GM23248 (cell line): Measurements from ENCODE around the gene ADORA3. TPM values are rescaled to one million over a fixed set of nuclear protein-coding genes. Genes with fewer than 3 reads are reported as not detected.

Source experiments
- DNase-seq: peaks from one replicate; pipeline ENCODE4 v3.0.0-alpha.2; 2015
- H2AFZ ChIP-seq: fragments of 200-600 bp; sonication (generic); 2 replicates; pipeline ENCODE4 v1.6.1; 2016; ENCODE audit warnings: antibody characterized with exemption
- H3F3A ChIP-seq: fragments of 200-600 bp; sonication (generic); 2 replicates; pipeline ENCODE4 v1.6.1; 2016; ENCODE audit warnings: mild to moderate bottlenecking, antibody characterized with exemption, mixed run types; ENCODE audit not compliant: insufficient read depth
- H3K27ac ChIP-seq: fragments of 200-600 bp; sonication (generic); 2 replicates; pipeline ENCODE4 v1.5.1; 2016; ENCODE audit warnings: mild to moderate bottlenecking
- H3K27me3 ChIP-seq: fragments of 200-600 bp; sonication (generic); replicated peaks from 2 replicates; pipeline ENCODE4 v1.6.1; 2016; ENCODE audit warnings: mild to moderate bottlenecking; ENCODE audit not compliant: insufficient read depth
- H3K36me3 ChIP-seq: fragments of 200-600 bp; sonication (generic); 2 replicates; pipeline ENCODE4 v1.6.1; 2016; ENCODE audit warnings: low read depth, mild to moderate bottlenecking
- H3K4me1 ChIP-seq: fragments of 200-600 bp; sonication (generic); 2 replicates; pipeline ENCODE4 v1.6.1; 2016; ENCODE audit warnings: mild to moderate bottlenecking; ENCODE audit not compliant: insufficient read depth
- H3K4me2 ChIP-seq: fragments of 200-600 bp; sonication (generic); one replicate; pipeline ENCODE4 v1.6.1; 2016; ENCODE audit warnings: mild to moderate bottlenecking; ENCODE audit not compliant: unreplicated experiment
- H3K4me3 ChIP-seq: fragments of 200-600 bp; sonication (generic); 2 replicates; pipeline ENCODE4 v1.5.1; 2016; ENCODE audit warnings: mild to moderate bottlenecking
- H3K79me2 ChIP-seq: fragments of 200-600 bp; sonication (generic); 2 replicates; pipeline ENCODE4 v1.6.1; 2016; ENCODE audit warnings: mild to moderate bottlenecking; ENCODE audit not compliant: insufficient read depth
- H3K9ac ChIP-seq: fragments of 200-600 bp; sonication (generic); 2 replicates; pipeline ENCODE4 v1.6.1; 2016; ENCODE audit warnings: mild to moderate bottlenecking
- H3K9me2 ChIP-seq: fragments of 200-600 bp; sonication (generic); 2 replicates; pipeline ENCODE4 v1.6.1; 2016; ENCODE audit warnings: mixed run types, mild to moderate bottlenecking, moderate library complexity; ENCODE audit not compliant: insufficient read depth
- H3K9me3 ChIP-seq: fragments of 200-600 bp; sonication (generic); one replicate; pipeline ENCODE4 v1.6.1; 2017; ENCODE audit warnings: low read depth
- H4K20me1 ChIP-seq: fragments of 200-600 bp; sonication (generic); 2 replicates; pipeline ENCODE4 v1.6.0; 2016; ENCODE audit not compliant: insufficient read depth
- EZH2 ChIP-seq: fragments of 200-600 bp; sonication (generic); IDR thresholded peaks from 2 replicates; pipeline ENCODE4 v1.6.1; 2018; ENCODE audit warnings: antibody characterized with exemption, mild to moderate bottlenecking; ENCODE audit not compliant: insufficient read depth, poor library complexity, severe bottlenecking
- EZH2phosphoT487 ChIP-seq: fragments of 200-600 bp; sonication (generic); IDR thresholded peaks from 2 replicates; pipeline ENCODE4 v1.6.1; 2018; ENCODE audit warnings: antibody characterized with exemption, moderate library complexity, mild to moderate bottlenecking, low read depth; ENCODE audit not compliant: insufficient read depth
- WGBS, 2 experiments: methylation state at CpG; one replicate each; pipeline ENCODE4 v1.1.6; 2015 to 2017; ENCODE audit warnings: low lambda C conversion rate in 2 of 2, low coverage in 1 of 2; ENCODE audit errors: missing lambda C conversion rate in 2 of 2; 5-methylcytosine and 5-hydroxymethylcytosine counted together
- in situ Hi-C: fragments of 300-500 bp; cut with MboI; formaldehyde crosslinking; loops from 2 replicates; pipeline ENCODE4 v1.15.0; 2020
- polyA plus RNA-seq: library from polyadenylated mRNA; unstranded; fragments of >200 nt; fragmentation: Nextera tagmentation; extraction: Ambion mirVana; gene quantifications from 2 replicates; pipeline ENCODE4 v1.2.1, GENCODE V29; 2016
- total RNA-seq: library from RNA; depleted of rRNA; stranded (reverse); fragments of >200 nt; shearing (Covaris generic); gene quantifications from 2 replicates; pipeline ENCODE4 v1.2.3, GENCODE V29; 2014

The ADORA3 gene
- total and polyA plus RNA-seq, 2 experiments from 2014 or later = not detected

DNA sequence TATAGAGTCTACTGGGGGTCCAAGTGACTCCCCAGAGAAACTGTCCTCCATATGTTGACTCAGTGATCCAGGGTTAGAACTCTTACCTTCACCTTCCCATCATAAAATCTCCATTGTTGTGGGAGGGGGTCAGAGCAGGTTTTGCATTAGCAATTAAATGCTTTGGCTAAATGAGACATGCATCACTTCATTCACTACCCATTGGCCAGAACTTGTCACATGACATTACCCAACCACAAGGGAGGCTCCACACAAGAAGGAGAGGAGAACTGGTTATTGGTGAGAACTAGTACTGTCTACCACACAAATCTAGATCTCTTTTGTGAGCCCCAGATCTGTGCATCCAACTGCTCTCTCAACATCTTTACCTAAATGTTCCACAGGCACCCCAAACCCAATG lies 33.9 kb downstream of the ADORA3 start:
- Histone ChIP-seq H3K4me1 (0 out of 2 replicates have a peak, but pooled peaks cover 3% of the 10 kb centered on the region), H3K4me2 (no peak overlapping the region), H3K27me3 (no peaks in the 10 kb centered on the region), H3K36me3 (0 out of 2 replicates have a peak, but pooled peaks cover 8% of the 10 kb centered on the region), H3K9ac (no peak overlapping the region), H3F3A (no peaks in the 10 kb centered on the region), H2AFZ (no peak overlapping the region), H4K20me1 (no peaks in the 10 kb centered on the region), H3K9me3 (no peaks in the 10 kb centered on the region), H3K79me2 (no peaks in the 10 kb centered on the region), H3K27ac (no peak overlapping the region), H3K4me3 (no peak overlapping the region), H3K9me2 (no peaks in the 10 kb centered on the region)
- no peak for TF ChIP-seq EZH2
- no peak for TF ChIP-seq EZH2phosphoT487
- no peak for DNase-seq
- in situ Hi-C loops = no loop called here

DNA sequence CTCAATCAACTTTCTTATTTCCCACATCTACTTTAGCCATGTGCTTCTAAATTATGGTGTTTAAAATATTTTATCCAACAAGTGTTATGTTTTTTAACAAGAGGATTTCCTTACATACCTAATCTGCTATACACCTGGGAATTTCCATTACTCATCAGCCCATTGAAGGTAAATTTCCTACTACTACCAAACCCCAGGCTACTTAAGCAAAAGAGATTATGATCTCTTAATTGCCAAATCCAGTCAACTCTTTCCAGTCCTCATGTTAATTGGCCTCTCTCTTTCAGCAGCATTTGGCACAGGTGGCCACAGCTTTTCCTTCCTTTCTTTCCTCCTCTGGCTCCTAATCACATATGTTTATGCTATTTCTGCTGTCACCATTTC lies 34.7 kb downstream of the ADORA3 start:
- no peaks in the 10 kb centered on the region for H3K79me2 ChIP-seq
- no peaks in the 10 kb centered on the region for H3F3A ChIP-seq
- no peaks in the 10 kb centered on the region for H3K9me3 ChIP-seq
- H4K20me1 ChIP-seq = no peaks in the 10 kb centered on the region
- no peaks in the 10 kb centered on the region for H3K9me2 ChIP-seq
- TF ChIP-seq EZH2phosphoT487 = no peak
- no peak for TF ChIP-seq EZH2
- no peak overlapping the region for H3K4me2 ChIP-seq
- H3K4me3 ChIP-seq = no peak overlapping the region
- no peak overlapping the region for H3K9ac ChIP-seq
- DNase-seq = no peak
- H3K36me3 ChIP-seq = 0 out of 2 replicates have a peak, but pooled peaks cover 8% of the 10 kb centered on the region
- no peak overlapping the region for H3K27ac ChIP-seq
- H2AFZ ChIP-seq = no peak overlapping the region
- no peaks in the 10 kb centered on the region for H3K27me3 ChIP-seq
- no peaks in the 10 kb centered on the region for H3K4me1 ChIP-seq
- in situ Hi-C loops = no loop called here

DNA sequence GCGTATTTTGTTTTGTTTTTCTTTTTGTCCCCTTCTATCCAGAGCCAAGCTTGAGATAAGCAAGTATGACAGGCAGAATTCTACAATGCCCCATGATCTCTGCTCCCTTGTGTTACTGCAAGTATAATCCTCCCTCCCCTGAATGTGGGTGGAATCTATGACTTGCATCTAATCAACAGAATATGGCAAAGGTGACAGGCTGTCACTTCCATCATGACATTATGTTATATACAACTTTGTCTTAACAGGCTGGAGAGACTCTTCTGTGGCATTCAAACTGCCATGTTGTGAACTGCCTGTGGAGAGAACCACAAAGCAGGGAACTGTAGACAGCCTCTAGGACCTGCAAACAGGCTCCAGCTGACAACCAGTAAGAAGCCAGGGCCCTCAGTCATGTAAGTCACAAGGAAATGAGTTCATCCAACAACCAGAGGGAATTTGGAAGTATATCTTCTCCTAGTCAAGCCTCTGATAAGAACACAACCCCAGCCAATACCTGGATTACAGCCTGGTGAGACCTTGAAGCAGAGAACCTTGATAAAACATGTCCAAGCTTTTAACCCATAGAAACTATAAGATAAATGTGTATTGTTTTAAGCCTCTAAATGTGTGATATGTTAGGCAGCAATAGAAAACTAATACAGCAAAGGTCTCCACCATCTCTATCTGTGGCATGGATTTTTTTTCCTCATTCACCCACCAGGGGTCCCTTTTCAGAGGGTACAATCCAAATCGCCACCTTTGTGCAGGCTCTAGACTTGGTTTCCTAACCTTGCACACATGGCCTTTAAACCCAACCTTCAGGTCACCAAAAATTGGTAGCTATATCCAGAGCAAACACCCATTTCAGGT lies 35.3 kb downstream of the ADORA3 start:
- no peak overlapping the region for H3K4me3 ChIP-seq
- TF ChIP-seq EZH2phosphoT487 = no peak
- TF ChIP-seq EZH2 = no peak
- no peak overlapping the region for H3K9ac ChIP-seq
- 76 to 77% methylated on average over 2 of the region's 2 CpGs for WGBS, 2 experiments
- H3K9me3 ChIP-seq = no peaks in the 10 kb centered on the region
- DNase-seq = no peak
- H3K4me1 ChIP-seq = no peaks in the 10 kb centered on the region
- 0 out of 2 replicates have a peak, but pooled peaks cover 8% of the 10 kb centered on the region for H3K36me3 ChIP-seq
- H3K79me2 ChIP-seq = no peaks in the 10 kb centered on the region
- H3K4me2 ChIP-seq = no peak overlapping the region
- H2AFZ ChIP-seq = no peak overlapping the region
- H4K20me1 ChIP-seq = no peaks in the 10 kb centered on the region
- H3K27ac ChIP-seq = no peak overlapping the region
- H3K27me3 ChIP-seq = no peaks in the 10 kb centered on the region
- in situ Hi-C loops = no loop called here
- no peaks in the 10 kb centered on the region for H3K9me2 ChIP-seq
- H3F3A ChIP-seq = no peaks in the 10 kb centered on the region

DNA sequence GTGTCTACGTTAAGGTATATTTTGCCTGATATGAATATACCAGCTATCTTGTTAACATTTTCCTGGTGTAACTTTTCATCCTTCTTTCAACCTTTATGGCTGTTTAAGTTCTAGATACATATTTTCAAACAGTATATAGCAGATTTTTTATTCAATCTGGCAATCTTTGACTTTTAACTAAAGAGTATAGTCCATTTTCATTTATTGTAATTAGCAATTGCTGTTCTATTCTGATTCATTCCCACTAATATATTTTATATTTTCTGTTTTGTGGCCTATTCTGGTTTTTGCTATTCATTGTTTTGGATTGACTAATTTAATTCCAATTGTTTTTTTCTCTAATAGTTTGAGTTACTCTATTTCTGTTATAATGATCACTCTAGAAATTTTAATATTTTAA lies 37.0 kb downstream of the ADORA3 start:
- Histone ChIP-seq H3K27ac (no peak overlapping the region), H3K4me2 (no peak overlapping the region), H3K9ac (no peak overlapping the region), H2AFZ (no peak overlapping the region), H3K9me2 (no peaks in the 10 kb centered on the region), H3K4me1 (no peaks in the 10 kb centered on the region), H3K79me2 (no peaks in the 10 kb centered on the region), H3F3A (no peaks in the 10 kb centered on the region), H3K4me3 (no peak overlapping the region), H3K9me3 (no peaks in the 10 kb centered on the region), H4K20me1 (no peaks in the 10 kb centered on the region), H3K36me3 (peaks cover 16% of the 10 kb centered on the region), H3K27me3 (no peaks in the 10 kb centered on the region)
- 0 to 5% methylated on average over 1 of the region's 1 CpG for WGBS, 2 experiments
- no peak for DNase-seq
- in situ Hi-C loops = no loop called here
- TF ChIP-seq EZH2phosphoT487 = no peak
- no peak for TF ChIP-seq EZH2

DNA sequence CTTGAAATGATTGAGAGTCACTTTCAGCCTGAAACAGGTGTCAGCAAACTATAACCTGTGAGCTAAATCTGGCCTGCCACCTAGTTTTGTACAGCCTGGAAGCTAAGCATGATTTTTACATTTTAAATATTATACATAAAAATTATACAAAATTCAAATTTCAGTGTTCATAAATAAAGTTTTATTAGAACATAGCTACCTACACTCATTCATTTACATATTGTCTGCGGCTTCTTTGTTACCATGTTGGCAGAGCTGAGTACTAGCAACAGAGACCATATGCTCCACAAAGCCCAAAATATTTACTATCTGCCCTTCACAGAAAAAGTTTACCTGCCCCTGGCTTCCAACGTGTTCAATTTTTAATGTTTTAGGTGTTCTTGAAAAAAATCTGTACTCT lies 37.7 kb downstream of the ADORA3 start:
- Histone ChIP-seq H3K4me3 (no peak overlapping the region), H3K9ac (no peak overlapping the region), H3K4me1 (no peaks in the 10 kb centered on the region), H3F3A (0 out of 2 replicates have a peak, but pooled peaks cover 1% of the 10 kb centered on the region), H4K20me1 (no peaks in the 10 kb centered on the region), H3K27ac (no peak overlapping the region), H3K9me3 (no peaks in the 10 kb centered on the region), H3K27me3 (no peaks in the 10 kb centered on the region), H3K9me2 (no peaks in the 10 kb centered on the region), H3K4me2 (no peak overlapping the region), H3K79me2 (no peaks in the 10 kb centered on the region), H3K36me3 (peaks cover 22% of the 10 kb centered on the region), H2AFZ (no peak overlapping the region)
- DNase-seq = no peak
- TF ChIP-seq EZH2phosphoT487 = no peak
- TF ChIP-seq EZH2 = no peak
- 95% methylated on average over 2 of the region's 2 CpGs for WGBS, 2 experiments
- in situ Hi-C loops = no loop called here
